ENCODE results near the gene HAGHL.

DNA sequence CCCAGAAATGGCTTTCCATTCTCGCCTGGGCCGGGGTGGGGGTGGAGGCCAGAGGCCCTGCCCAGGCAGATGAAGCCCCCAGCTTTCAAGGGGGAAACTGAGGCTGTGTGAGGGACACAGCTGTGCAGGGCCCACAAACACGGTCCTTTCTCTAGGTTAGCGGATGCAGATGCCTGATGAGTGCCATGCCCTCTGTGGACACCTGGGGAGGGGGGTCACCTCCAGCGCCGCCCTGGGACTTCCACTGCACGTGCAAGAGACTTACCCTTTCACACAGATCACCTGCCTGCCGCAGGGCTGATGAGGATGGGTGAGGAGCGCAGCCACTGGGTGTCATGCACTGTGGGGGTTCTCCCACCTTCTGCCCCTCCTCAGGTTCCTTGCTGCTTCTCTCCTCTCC, 8.5 kb upstream of the HAGHL start:
- TF ChIP-seq CTCF (IDR thresholded peaks at IDR 0.05; ENCODE audit: poor library complexity) (no peak), EZH2phosphoT487 (IDR thresholded peaks at IDR 0.05; ENCODE audit: low read depth, severe bottlenecking, unreplicated experiment) (no peak)
